ENCODE results near the gene RNF208. TPM values are rescaled to one million over a fixed set of nuclear protein-coding genes. Genes with fewer than 3 reads are reported as not detected.
A peak's percentile ranks its signal among the peaks of the same experiment; 100 is the strongest.

RNF208 gene
- total and polyA plus RNA-seq, 9 of the 15 experiments (the other 6 are each of a cell fraction or from before 2014, with no cell fraction given): 0.15 to 6.9 (median 0.50) TPM; not detected in 2

- intact Hi-C loops (cut with micrococcal nuclease): loop anchor here (5.0 to 10.0 kb wide), 2 partner anchors 58 to 460 kb away; partner anchors contain the start of gene NRARP
- Histone ChIP-seq H3K27ac (ENCODE audit: extremely low read depth, low read depth, low read length) (no peak overlapping the region), H3K9ac (ENCODE audit: insufficient read depth in 1 of 2, low read depth in 2 of 2, low read length in 2 of 2) (peak overlapping the region; percentile 17 to 100; a peak in 3 of 4 replicates), H3K36me3 (ENCODE audit: control insufficient read depth, insufficient read depth, low read length) (peaks cover 26% of the 10 kb centered on the region), H3K4me3 (no peak overlapping the region), H4K20me1 (replicated peaks; ENCODE audit: control insufficient read depth, insufficient read depth, low read length) (peaks cover 30% of the 10 kb centered on the region), H3K4me2 (ENCODE audit: insufficient read depth, low read length) (no peak overlapping the region; the same call in 1 of the 2 replicates), H3K9me1 (ENCODE audit: control insufficient read depth, insufficient read depth, low read length) (peaks cover 4% of the 10 kb centered on the region), H3K4me1 (replicated peaks in 1 of 2; ENCODE audit: control insufficient read depth in 2 of 2, insufficient read depth in 2 of 2, low read length in 2 of 2) (peaks cover 18 to 70% of the 10 kb centered on the region in 2 experiments; a peak in 4 of 5 replicates), H3K9me3 (replicated peaks; ENCODE audit: control insufficient read depth, insufficient read depth, low read depth, low read length) (no peaks in the 10 kb centered on the region), H3K27me3 (ENCODE audit: control insufficient read depth in 2 of 2, insufficient read depth in 2 of 2, low read length in 2 of 2) (no peaks in the 10 kb centered on the region), H2AFZ (ENCODE audit: low read depth, low read length) (no peak overlapping the region), H3K79me2 (ENCODE audit: control insufficient read depth, insufficient read depth, low read length) (peaks cover 38% of the 10 kb centered on the region)
- no peak for ATAC-seq
- CTCF ChIA-PET (ENCODE audit: low intra/inter-chr PET ratio): no interaction called here
- no TSS peak for BruUV-seq (replicated peaks)
- in situ Hi-C loops (cut with MboI): loop anchor here (25.0 kb wide), 1 partner anchor 457 kb away; the partner anchor contains the start of genes CCDC183 and TMEM141
- POLR2A ChIA-PET: interaction anchor here (0.6 to 6.5 kb wide), 8 partner anchors 9 to 484 kb away, joined by 3 to 221 read pairs (median 4); partner anchors contain the start of genes NELFB and STPG3
- DNase-seq (ENCODE audit: extremely low read depth in 1 of 4, low spot score in 3 of 4): peak in 1 of 4 experiments; percentile 10
- WGBS (ENCODE audit: insufficient coverage, low coverage, missing lambda C conversion rate): 84% methylated on average over 29 of the region's 36 CpGs
- peak; percentile 37 for FAIRE-seq
- TF ChIP-seq RBM22 (IDR thresholded peaks at IDR 0.05; ENCODE audit: low read depth, low read length, poor library complexity, severe bottlenecking) (peak; percentile 88), SIN3A (IDR thresholded peaks at IDR 0.05; ENCODE audit: borderline replicate concordance in 2 of 2, control insufficient read depth in 1 of 2, low read depth in 2 of 2, low read length in 2 of 2) (peak in 1 of 2 experiments; percentile 10; a peak in 1 of 4 replicates), ZNF77 (CRISPR knock-in tag; IDR thresholded peaks at IDR 0.05) (0 out of 2 replicates have a peak, but pooled peaks have one; percentile 4), SPI1 (IDR thresholded peaks at IDR 0.05; ENCODE audit: borderline replicate concordance, low read depth, low read length) (peak; percentile 28; the same call in 1 of the 2 replicates), PTBP1 (IDR thresholded peaks at IDR 0.05; ENCODE audit: low read depth, low read length) (0 out of 2 replicates have a peak, but pooled peaks have one; percentile 23), FIP1L1 (IDR thresholded peaks at IDR 0.05; ENCODE audit: low read depth, low read length, poor library complexity, severe bottlenecking) (peak; percentile 56), ZNF280A (IDR thresholded peaks at IDR 0.05; ENCODE audit: low read depth, partially characterized antibody) (no peak), IRF2 (CRISPR knock-in tag; IDR thresholded peaks at IDR 0.05) (peak; percentile 46; the same call in 1 of the 2 replicates), RBFOX2 (IDR thresholded peaks at IDR 0.05; ENCODE audit: low read depth, low read length) (peak; percentile 79), PREB (CRISPR knock-in tag; IDR thresholded peaks at IDR 0.05) (0 out of 2 replicates have a peak, but pooled peaks have one; percentile 26), HMGN3 (IDR thresholded peaks at IDR 0.05; ENCODE audit: borderline replicate concordance, extremely low read depth, insufficient read length, low read depth, low read length) (peak; percentile 4), POLR3A (IDR thresholded peaks at IDR 0.05; ENCODE audit: borderline replicate concordance, extremely low read depth, insufficient read depth, insufficient read length) (no peak), PCBP2 (IDR thresholded peaks at IDR 0.05; ENCODE audit: low read depth, low read length, poor library complexity, severe bottlenecking) (no peak), E2F1 (CRISPR knock-in tag; IDR thresholded peaks at IDR 0.05) (peak; percentile 32; the same call in 1 of the 2 replicates)
Measured at GRCh38 chr9:137244486-137245449, 22.7 kb upstream of the RNF208 start.

Data from K562 (cell line).